ENCODE data around the gene IQSEC2.

DNA sequence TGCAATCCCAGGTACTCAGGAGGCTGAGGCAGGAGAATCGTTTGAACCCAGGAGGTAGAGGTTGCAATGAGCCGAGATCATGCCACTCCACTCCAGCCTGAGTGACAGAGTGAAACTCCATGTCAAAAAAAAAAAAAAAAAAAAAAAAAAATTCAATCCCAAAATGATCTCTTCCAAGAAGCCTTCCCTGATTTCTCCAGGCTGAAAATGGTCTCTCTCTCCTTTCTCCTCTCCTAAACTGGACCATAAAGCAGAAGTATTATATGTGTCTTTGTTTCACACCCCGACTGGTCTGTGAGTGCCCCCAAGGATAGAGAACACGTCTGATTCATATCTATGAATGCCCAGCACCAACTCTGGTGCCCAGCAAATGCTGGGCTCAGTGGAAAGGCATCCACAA lies 39.1 kb downstream of the IQSEC2 start:
- TF ChIP-seq, protein P1, sequence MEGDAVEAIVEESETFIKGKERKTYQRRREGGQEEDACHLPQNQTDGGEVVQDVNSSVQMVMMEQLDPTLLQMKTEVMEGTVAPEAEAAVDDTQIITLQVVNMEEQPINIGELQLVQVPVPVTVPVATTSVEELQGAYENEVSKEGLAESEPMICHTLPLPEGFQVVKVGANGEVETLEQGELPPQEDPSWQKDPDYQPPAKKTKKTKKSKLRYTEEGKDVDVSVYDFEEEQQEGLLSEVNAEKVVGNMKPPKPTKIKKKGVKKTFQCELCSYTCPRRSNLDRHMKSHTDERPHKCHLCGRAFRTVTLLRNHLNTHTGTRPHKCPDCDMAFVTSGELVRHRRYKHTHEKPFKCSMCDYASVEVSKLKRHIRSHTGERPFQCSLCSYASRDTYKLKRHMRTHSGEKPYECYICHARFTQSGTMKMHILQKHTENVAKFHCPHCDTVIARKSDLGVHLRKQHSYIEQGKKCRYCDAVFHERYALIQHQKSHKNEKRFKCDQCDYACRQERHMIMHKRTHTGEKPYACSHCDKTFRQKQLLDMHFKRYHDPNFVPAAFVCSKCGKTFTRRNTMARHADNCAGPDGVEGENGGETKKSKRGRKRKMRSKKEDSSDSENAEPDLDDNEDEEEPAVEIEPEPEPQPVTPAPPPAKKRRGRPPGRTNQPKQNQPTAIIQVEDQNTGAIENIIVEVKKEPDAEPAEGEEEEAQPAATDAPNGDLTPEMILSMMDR (IDR thresholded peaks at IDR 0.05; ENCODE audit: low read length), result no peak
- no peak for TF ChIP-seq EZH2 (IDR thresholded peaks at IDR 0.05; ENCODE audit: borderline replicate concordance, low read length)

Measured in OCI-LY1 (cell line).